Panc1 (cell line): ENCODE data around the gene LMAN2. TPM values are rescaled to one million over a fixed set of nuclear protein-coding genes. Genes with fewer than 3 reads are reported as not detected.
A peak's percentile ranks its signal among the peaks of the same experiment; 100 is the strongest.

Source experiments
- ATAC-seq: fragments of 200-7000 bp; cut with Tn5 transposase; 2 replicates; pipeline ENCODE4 v1.9.1; 2020; ENCODE audit warnings: mild to moderate bottlenecking, moderate library complexity
- BruUV-seq: library from RNA; stranded (reverse); fragments of 400-500 nt; replicated peaks from 2 replicates; lab custom pipeline; 2021; lab: Mats Ljungman, UMichigan
- CTCF ChIA-PET: fragments of 300-600 bp; sonication (Branson Sonifier 250); formaldehyde crosslinking; loops from one replicate; lab custom pipeline; 2022; ENCODE audit warnings: antibody characterized with exemption; lab: Charles Lee
- POLR2A ChIA-PET: fragments of 300-600 bp; sonication (Branson Sonifier 250); formaldehyde crosslinking; loops from one replicate; lab custom pipeline; 2022; ENCODE audit warnings: antibody characterized with exemption; lab: Charles Lee
- DNase-seq: peaks from one replicate; pipeline ENCODE4 v3.0.0-alpha.2; 2010; ENCODE audit warnings: low read depth, low spot score
- H3K27ac ChIP-seq: 2 replicates; pipeline ENCODE4 v1.5.1; 2011; ENCODE audit warnings: mild to moderate bottlenecking, low read length, inconsistent platforms
- H3K27me3 ChIP-seq: fragments of 200-500 bp; sonication (Bioruptor generic); 2 replicates; pipeline ENCODE4 v1.6.0; 2014; ENCODE audit warnings: low read length, inconsistent platforms; ENCODE audit not compliant: control insufficient read depth, insufficient read depth
- H3K36me3 ChIP-seq: fragments of 200-500 bp; sonication (Bioruptor generic); 2 replicates; pipeline ENCODE4 v1.5.1; 2014; ENCODE audit warnings: inconsistent platforms, mild to moderate bottlenecking, low read length, moderate library complexity; ENCODE audit not compliant: control insufficient read depth, insufficient read depth
- H3K4me1 ChIP-seq: 2 replicates; pipeline ENCODE4 v1.5.1; 2011; ENCODE audit warnings: inconsistent platforms, mild to moderate bottlenecking, low read length, moderate library complexity; ENCODE audit not compliant: control insufficient read depth, insufficient read depth
- H3K4me3 ChIP-seq, 2 experiments: 2 replicates each; pipeline ENCODE4 v1.5.1; 2011 to 2012; ENCODE audit warnings: low read depth in 2 of 2, low read length in 2 of 2, mild to moderate bottlenecking in 2 of 2, inconsistent platforms in 1 of 2, moderate library complexity in 1 of 2
- H3K9me3 ChIP-seq: fragments of 200-500 bp; sonication (Bioruptor generic); 2 replicates; pipeline ENCODE4 v1.5.1; 2014; ENCODE audit warnings: low read depth, mild to moderate bottlenecking, inconsistent platforms, low read length, moderate library complexity; ENCODE audit not compliant: control insufficient read depth, insufficient read depth
- CTCF ChIP-seq: fragments of 450-650 bp; IDR thresholded peaks from 2 replicates; pipeline ENCODE4 v1.5.1; 2017; ENCODE audit warnings: mild to moderate bottlenecking
- POLR2AphosphoS5 ChIP-seq: IDR thresholded peaks from 2 replicates; pipeline ENCODE4 v1.6.1; 2012; ENCODE audit warnings: mild to moderate bottlenecking, low read depth, low read length, moderate library complexity
- REST ChIP-seq, 2 experiments: IDR thresholded peaks; 2 replicates each; pipeline ENCODE4 v1.6.1; 2011 to 2012; ENCODE audit warnings: low read depth in 2 of 2, control low read depth in 1 of 2, low read length in 1 of 2, mild to moderate bottlenecking in 1 of 2, moderate library complexity in 1 of 2; ENCODE audit not compliant: insufficient read depth in 1 of 2
- SIN3A ChIP-seq: IDR thresholded peaks from 2 replicates; pipeline ENCODE4 v1.6.1; 2012; ENCODE audit warnings: low read depth, mild to moderate bottlenecking, low read length, moderate library complexity, borderline replicate concordance; ENCODE audit not compliant: insufficient read depth
- TCF7L2 ChIP-seq: IDR thresholded peaks from 2 replicates; pipeline ENCODE4 v1.6.1; 2011; ENCODE audit warnings: mild to moderate bottlenecking, low read depth, low read length, inconsistent platforms
- in situ Hi-C: cut with HindIII; loops from 2 replicates; pipeline ENCODE4 v1.10.0; 2016; ENCODE audit warnings: low sequenced_read_pairs, low pct_unique_long_range_greater_than_20kb
- intact Hi-C: fragments of 100-400 bp; cut with micrococcal nuclease; formaldehyde crosslinking; loops from one replicate; pipeline ENCODE4 v1.10.0; 2022; ENCODE audit not compliant: unreplicated experiment
- total RNA-seq: library from RNA; stranded (reverse); gene quantifications from one replicate; pipeline ENCODE4 v1.2.1, GENCODE V29; 2021; ENCODE audit not compliant: unreplicated experiment

The LMAN2 gene
- total RNA-seq, 1 experiment from 2014 or later, result 140 TPM

GRCh38 chr5:177364159-177364962 is 12.9 kb upstream of the LMAN2 start:
- Histone ChIP-seq H3K4me1 (peaks cover 20% of the 10 kb centered on the region), H3K4me3 (no peak overlapping the region), H3K9me3 (no peaks in the 10 kb centered on the region), H3K36me3 (no peaks in the 10 kb centered on the region), H3K27me3 (no peaks in the 10 kb centered on the region), H3K27ac (no peak overlapping the region)
- ATAC-seq, result no peak
- intact Hi-C loops, result no loop called here
- CTCF ChIA-PET, result no interaction called here
- no peak for DNase-seq
- BruUV-seq, result no TSS peak
- TF ChIP-seq CTCF, result no peak
- no peak for TF ChIP-seq SIN3A
- TF ChIP-seq TCF7L2, result no peak
- no peak for TF ChIP-seq POLR2AphosphoS5
- TF ChIP-seq REST (IDR thresholded peaks at IDR 0.05; ENCODE audit: insufficient read depth in 1 of 2, low read depth in 2 of 2, low read length in 1 of 2), result no peak
- in situ Hi-C loops, result no loop called here
- POLR2A ChIA-PET, result no interaction called here

GRCh38 chr5:177363565-177363964 is 12.1 kb upstream of the LMAN2 start:
- Histone ChIP-seq H3K4me1 (peaks cover 20% of the 10 kb centered on the region), H3K27me3 (no peaks in the 10 kb centered on the region), H3K4me3 (peak overlapping the region; percentile 45 to 61), H3K36me3 (no peaks in the 10 kb centered on the region), H3K9me3 (no peaks in the 10 kb centered on the region), H3K27ac (no peak overlapping the region; the same call in 1 of the 2 replicates)
- intact Hi-C loops (no loop called here), in situ Hi-C loops (no loop called here)
- ChIA-PET POLR2A (no interaction called here), CTCF (no interaction called here)
- no peak for DNase-seq
- ATAC-seq, result no peak
- TF ChIP-seq TCF7L2, result no peak
- no peak for TF ChIP-seq REST (IDR thresholded peaks at IDR 0.05; ENCODE audit: insufficient read depth in 1 of 2, low read depth in 2 of 2, low read length in 1 of 2)
- no peak for TF ChIP-seq CTCF
- no peak for TF ChIP-seq POLR2AphosphoS5
- TF ChIP-seq SIN3A, result no peak
- no TSS peak for BruUV-seq
